Duodenal mucosa (tissue), 2 donors: Measurements from ENCODE around the gene SEC61B.

Experiments used
- H3K27ac ChIP-seq: one replicate; pipeline ENCODE4 v1.7.0; 2013; ENCODE audit warnings: low read depth, low read length
- H3K27me3 ChIP-seq, 2 donors: one replicate each; pipeline ENCODE4 v1.7.0; 2013; ENCODE audit warnings: low read length in 2 of 2, control low read depth in 1 of 2; ENCODE audit not compliant: insufficient read depth in 2 of 2, control insufficient read depth in 1 of 2
- H3K36me3 ChIP-seq, 2 donors: one replicate each; pipeline ENCODE4 v1.7.0; 2013; ENCODE audit warnings: low read length in 2 of 2, control low read depth in 1 of 2; ENCODE audit not compliant: insufficient read depth in 2 of 2, control insufficient read depth in 1 of 2
- H3K4me1 ChIP-seq, 2 donors: one replicate each; pipeline ENCODE4 v1.7.0; 2013; ENCODE audit warnings: low read length in 2 of 2, control low read depth in 1 of 2; ENCODE audit not compliant: insufficient read depth in 2 of 2, control insufficient read depth in 1 of 2
- H3K4me3 ChIP-seq, 2 donors: one replicate each; pipeline ENCODE4 v1.7.0; 2013; ENCODE audit warnings: low read length in 2 of 2, low read depth in 1 of 2
- H3K9ac ChIP-seq, 2 donors: one replicate each; pipeline ENCODE4 v1.7.0; 2013; ENCODE audit warnings: low read length in 2 of 2, low read depth in 1 of 2
- H3K9me3 ChIP-seq, 2 donors: one replicate each; pipeline ENCODE4 v1.7.0; 2013; ENCODE audit warnings: low read length in 2 of 2, control low read depth in 1 of 2; ENCODE audit not compliant: control insufficient read depth in 1 of 2

Gene SEC61B

DNA sequence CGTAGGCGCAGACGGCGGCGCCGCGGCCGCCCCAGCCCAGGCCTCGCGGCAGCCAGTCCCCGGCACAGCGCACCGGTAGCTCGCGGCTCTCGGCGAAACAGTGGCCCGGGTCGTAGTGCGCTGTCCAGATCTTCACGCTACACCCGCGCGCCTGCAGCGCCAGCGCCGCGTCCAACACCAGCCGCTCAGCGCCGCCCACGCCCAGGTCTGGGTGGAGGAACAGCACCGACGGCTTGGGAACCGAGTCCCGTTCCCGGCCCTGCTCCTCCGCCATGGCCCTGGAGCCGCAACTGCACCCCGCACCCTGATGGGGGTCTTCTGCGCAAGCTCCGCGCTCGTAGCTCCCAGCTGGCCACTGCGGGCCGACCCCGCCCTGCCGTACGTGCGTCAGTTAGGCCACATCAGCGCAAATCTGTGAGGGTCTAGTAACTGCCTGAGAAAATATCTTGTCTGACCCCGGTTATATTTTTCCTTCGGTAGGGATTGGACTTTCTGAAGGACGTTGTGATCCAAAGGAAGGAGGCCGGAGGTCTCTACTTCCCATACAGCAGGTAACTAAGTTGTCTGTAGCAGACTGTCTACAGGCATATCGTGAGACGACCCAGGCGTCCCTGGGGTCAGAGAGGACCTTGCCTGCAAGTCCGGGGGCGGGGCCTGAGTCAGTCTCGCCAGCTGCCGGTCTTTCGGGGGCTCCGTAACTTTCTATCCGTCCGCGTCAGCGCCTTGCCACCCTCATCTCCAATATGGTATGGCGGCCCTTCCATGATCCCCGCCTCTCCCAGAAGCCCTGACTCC, at the start of gene SEC61B, which contains the start of gene ALG2:
Gene SEC61B (plus strand): TSS at position 662 of the 795 bp plus-strand sequence. CDS start 82 bp downstream, at position 744.
Gene ALG2 (minus strand): TSS at position 322 of the 795 bp plus-strand sequence. CDS start 48 bp downstream, at position 274.
- peak within 1 kb of the TSS; percentile 97 to 99 for H3K4me3 ChIP-seq
- H3K27ac ChIP-seq: peak within 1 kb of the TSS; percentile 90
- H3K27me3 ChIP-seq: no peaks in the 10 kb centered on the region
- no peaks in the 10 kb centered on the region for H3K9me3 ChIP-seq
- peak within 1 kb of the TSS; percentile 95 to 99 for H3K9ac ChIP-seq
- peaks cover 35 to 36% of the 10 kb centered on the region in 2 donors for H3K4me1 ChIP-seq
- peaks cover 17 to 31% of the 10 kb centered on the region in 2 donors for H3K36me3 ChIP-seq

GRCh38 chr9:99173570-99174504, 48.2 kb upstream of the SEC61B start:
- Histone ChIP-seq H3K9me3 (no peaks in the 10 kb centered on the region), H3K27ac (no peak overlapping the region), H3K36me3 (no peaks in the 10 kb centered on the region), H3K4me1 (peaks cover 0 to 3% of the 10 kb centered on the region in 2 donors), H3K9ac (no peak overlapping the region), H3K27me3 (no peaks in the 10 kb centered on the region), H3K4me3 (no peak overlapping the region)

- Histone ChIP-seq H3K9ac (no peak overlapping the region), H3K27me3 (no peaks in the 10 kb centered on the region), H3K4me3 (no peak overlapping the region), H3K4me1 (peaks cover 0 to 3% of the 10 kb centered on the region in 2 donors), H3K9me3 (no peaks in the 10 kb centered on the region), H3K36me3 (no peaks in the 10 kb centered on the region), H3K27ac (no peak overlapping the region)
These were observed 45.5 kb upstream of the SEC61B start for GRCh38 chr9:99176527-99177013.

GRCh38 chr9:99177576-99178366, 44.3 kb upstream of the SEC61B start:
- Histone ChIP-seq H3K9me3 (no peaks in the 10 kb centered on the region), H3K4me3 (no peak overlapping the region), H3K27ac (no peak overlapping the region), H3K27me3 (no peaks in the 10 kb centered on the region), H3K9ac (no peak overlapping the region), H3K36me3 (no peaks in the 10 kb centered on the region), H3K4me1 (peaks cover 0 to 3% of the 10 kb centered on the region in 2 donors)

DNA sequence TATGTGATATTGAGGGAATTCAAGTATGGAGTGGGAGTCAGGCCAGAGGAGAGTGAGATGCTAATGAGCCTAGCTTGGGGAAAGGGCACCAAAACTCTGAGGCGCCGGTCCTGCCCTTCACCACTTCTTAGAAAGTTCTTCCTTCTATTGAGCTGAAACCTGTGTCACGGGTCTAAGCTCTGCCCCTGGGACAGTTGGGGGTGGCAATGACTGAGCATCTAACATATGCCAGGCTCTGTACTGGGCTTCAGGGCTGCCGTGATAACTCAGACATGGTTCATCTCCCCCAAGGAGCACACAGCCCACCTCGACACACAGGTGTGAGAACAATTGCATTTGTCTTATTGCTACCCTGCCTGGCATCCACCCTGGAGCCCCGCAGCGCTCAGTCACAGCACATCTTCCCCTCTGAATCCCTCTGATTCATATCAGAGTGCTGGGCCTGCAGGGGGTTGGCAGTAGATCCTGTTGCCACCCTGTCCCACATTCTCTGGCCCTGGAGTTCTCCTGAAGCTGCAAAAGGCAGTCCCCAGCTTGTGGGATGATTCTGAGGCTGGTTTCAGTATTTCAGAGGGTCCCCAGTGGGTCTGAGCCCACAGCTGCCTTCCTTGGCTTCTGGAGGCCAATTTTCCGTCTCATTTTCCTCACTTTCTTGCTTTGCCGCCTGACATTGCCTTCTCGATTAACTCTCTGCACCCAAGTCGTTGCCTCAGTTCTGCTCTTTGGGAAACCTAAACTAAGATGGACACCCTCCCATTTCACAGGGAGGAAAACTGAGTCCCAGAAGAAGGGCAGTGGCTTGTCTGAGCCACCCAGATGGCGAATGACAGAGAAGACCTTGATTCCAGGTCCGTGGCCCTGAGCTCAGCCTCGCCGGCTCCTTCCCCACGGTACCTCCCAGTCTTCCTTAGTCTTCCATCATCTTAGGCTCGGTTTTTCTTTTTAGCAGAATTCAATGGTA, 42.9 kb upstream of the SEC61B start:
- H3K4me3 ChIP-seq: no peak overlapping the region
- H3K4me1 ChIP-seq: peaks cover 0 to under 1% of the 10 kb centered on the region in 2 donors
- no peak overlapping the region for H3K9ac ChIP-seq
- H3K27me3 ChIP-seq: no peaks in the 10 kb centered on the region
- no peaks in the 10 kb centered on the region for H3K9me3 ChIP-seq
- no peak overlapping the region for H3K27ac ChIP-seq
- no peaks in the 10 kb centered on the region for H3K36me3 ChIP-seq

DNA sequence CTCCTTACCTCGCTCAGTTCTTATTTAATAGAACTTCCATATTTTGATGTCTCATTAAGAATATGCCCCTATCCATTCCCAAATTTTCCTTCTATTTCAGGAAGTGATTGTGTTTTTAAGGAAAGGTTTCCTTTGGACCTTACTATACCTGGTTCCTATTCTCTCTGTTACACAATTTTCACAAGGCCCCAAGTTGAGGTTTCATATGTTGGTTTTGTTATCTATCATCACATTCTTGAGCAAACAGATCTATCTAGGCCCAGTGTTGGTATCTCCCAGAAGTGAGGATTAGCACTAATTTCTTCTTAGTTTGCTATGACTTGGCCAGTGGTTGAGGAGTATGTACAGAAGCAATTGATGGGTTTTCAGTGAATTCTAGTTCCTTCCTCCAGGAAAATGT, 41.9 kb upstream of the SEC61B start:
- H3K4me3 ChIP-seq: no peak overlapping the region
- peaks cover 0 to 6% of the 10 kb centered on the region in 2 donors for H3K4me1 ChIP-seq
- H3K9ac ChIP-seq: no peak overlapping the region
- H3K36me3 ChIP-seq: no peaks in the 10 kb centered on the region
- no peaks in the 10 kb centered on the region for H3K27me3 ChIP-seq
- no peak overlapping the region for H3K27ac ChIP-seq
- no peaks in the 10 kb centered on the region for H3K9me3 ChIP-seq

GRCh38 chr9:99180662-99181061, 41.4 kb upstream of the SEC61B start:
- Histone ChIP-seq H3K4me1 (peaks cover 0 to 6% of the 10 kb centered on the region in 2 donors), H3K9ac (no peak overlapping the region), H3K27me3 (no peaks in the 10 kb centered on the region), H3K27ac (no peak overlapping the region), H3K4me3 (no peak overlapping the region), H3K9me3 (no peaks in the 10 kb centered on the region), H3K36me3 (no peaks in the 10 kb centered on the region)

- Histone ChIP-seq H3K27me3 (no peaks in the 10 kb centered on the region), H3K9ac (no peak overlapping the region), H3K36me3 (no peaks in the 10 kb centered on the region), H3K4me1 (peaks cover 0 to 6% of the 10 kb centered on the region in 2 donors), H3K9me3 (no peaks in the 10 kb centered on the region), H3K4me3 (no peak overlapping the region), H3K27ac (no peak overlapping the region)
These were observed 40.9 kb upstream of the SEC61B start for GRCh38 chr9:99181206-99181605.

GRCh38 chr9:99181621-99182020, 40.5 kb upstream of the SEC61B start:
- H3K27me3 ChIP-seq: no peaks in the 10 kb centered on the region
- no peak overlapping the region for H3K27ac ChIP-seq
- H3K9ac ChIP-seq: no peak overlapping the region
- no peaks in the 10 kb centered on the region for H3K36me3 ChIP-seq
- no peaks in the 10 kb centered on the region for H3K9me3 ChIP-seq
- no peak overlapping the region for H3K4me3 ChIP-seq
- H3K4me1 ChIP-seq: peaks cover 0 to 6% of the 10 kb centered on the region in 2 donors
